ENCODE results near the gene DHRS9.

The DHRS9 gene

GRCh38 chr2:169065864-169066517 lies 3.4 kb upstream of the DHRS9 start:
- no peak for DNase-seq

GRCh38 chr2:169066897-169067296 lies 2.5 kb upstream of the DHRS9 start:
- DNase-seq: no peak

- no peak for DNase-seq
Observed at GRCh38 chr2:169069833-169070232, 470 bp downstream of the DHRS9 start.

GRCh38 chr2:169071455-169071854 lies 2.1 kb downstream of the DHRS9 start:
- no peak for DNase-seq

- no peak for DNase-seq
Observed at GRCh38 chr2:169072163-169072925, 3.0 kb downstream of the DHRS9 start.

- no peak for DNase-seq
Observed at GRCh38 chr2:169073211-169073962, 4.0 kb downstream of the DHRS9 start.

- DNase-seq: no peak
Observed at GRCh38 chr2:169073963-169074751, 4.8 kb downstream of the DHRS9 start.

- no peak for DNase-seq
Observed at GRCh38 chr2:169077674-169078240, 8.4 kb downstream of the DHRS9 start.

- DNase-seq: no peak
Observed at GRCh38 chr2:169080250-169081069, 11.1 kb downstream of the DHRS9 start.

- DNase-seq: no peak
Observed at GRCh38 chr2:169081551-169081950, 12.2 kb downstream of the DHRS9 start.

- no peak for DNase-seq
Observed at GRCh38 chr2:169082995-169083394, 13.6 kb downstream of the DHRS9 start.

- DNase-seq: no peak
Observed at GRCh38 chr2:169086893-169087467, 17.6 kb downstream of the DHRS9 start.

GRCh38 chr2:169087757-169088379 lies 18.5 kb downstream of the DHRS9 start:
- DNase-seq: no peak

GRCh38 chr2:169089182-169089581 lies 19.8 kb downstream of the DHRS9 start:
- DNase-seq: no peak

- no peak for DNase-seq
Observed at GRCh38 chr2:169090133-169090820, 20.9 kb downstream of the DHRS9 start.

- no peak for DNase-seq
Observed at GRCh38 chr2:169091256-169091655, 21.9 kb downstream of the DHRS9 start.

GRCh38 chr2:169091761-169092519 lies 22.6 kb downstream of the DHRS9 start:
- DNase-seq: no peak

- DNase-seq: no peak
Observed at GRCh38 chr2:169093535-169093934, 24.2 kb downstream of the DHRS9 start.

GRCh38 chr2:169094676-169095075 lies 25.3 kb downstream of the DHRS9 start:
- DNase-seq: no peak
